HEK293 (cell line): ENCODE measurements around the gene CDIPT.

Experiments
- CTCF ChIA-PET: fragments of 350-600 bp; formaldehyde crosslinking; extraction: SDS; loops from one replicate; lab custom pipeline; 2021; ENCODE audit warnings: antibody characterized with exemption; lab: Yijun Ruan, JAX
- POLR2A ChIA-PET: fragments of 300-600 bp; formaldehyde crosslinking; extraction: SDS; loops from one replicate; lab custom pipeline; 2020; ENCODE audit warnings: antibody characterized with exemption, inconsistent platforms; lab: Yijun Ruan, JAX
- H3K27ac ChIP-seq: fragments of 200-500 bp; sonication (Bioruptor generic); 2 replicates; pipeline ENCODE4 v1.5.1; 2014; ENCODE audit warnings: low read depth, low read length, control low read depth, inconsistent platforms; ENCODE audit errors: extremely low read depth
- H3K36me3 ChIP-seq, 2 experiments: fragments of 200-500 bp in 1 of 2; sonication (Bioruptor generic) in 1 of 2; 1 replicate in 1 of 2; 2 replicates in 1 of 2; pipeline ENCODE4 v1.5.1; 2014 to 2017; ENCODE audit warnings: inconsistent platforms in 2 of 2, low read length in 2 of 2; ENCODE audit not compliant: control insufficient read depth in 2 of 2, insufficient read depth in 1 of 2
- H3K4me1 ChIP-seq: fragments of 200-500 bp; sonication (Bioruptor generic); 2 replicates; pipeline ENCODE4 v1.5.1; 2014; ENCODE audit warnings: mild to moderate bottlenecking, low read length, inconsistent platforms; ENCODE audit not compliant: control insufficient read depth, insufficient read depth
- H3K4me3 ChIP-seq: 2 replicates; pipeline ENCODE4 v1.5.1; 2011; ENCODE audit warnings: low read depth, mild to moderate bottlenecking, control low read depth, low read length, moderate library complexity
- H3K9me3 ChIP-seq: fragments of 200-500 bp; sonication (Bioruptor generic); 2 replicates; pipeline ENCODE4 v1.5.1; 2014; ENCODE audit warnings: low read depth, low read length, inconsistent platforms; ENCODE audit not compliant: control insufficient read depth, insufficient read depth
- KLF16 ChIP-seq: fragments of 450-650 bp; formaldehyde crosslinking; IDR thresholded peaks from 2 replicates; pipeline ENCODE4 v1.5.1; 2017; ENCODE audit warnings: missing biosample characterization, missing genetic modification characterization
- REST ChIP-seq: fragments of 450-650 bp; formaldehyde crosslinking; IDR thresholded peaks from 2 replicates; pipeline ENCODE4 v1.5.1; 2016; ENCODE audit warnings: missing biosample characterization, missing genetic modification characterization
- SCRT2 ChIP-seq: fragments of 450-650 bp; formaldehyde crosslinking; IDR thresholded peaks from 2 replicates; pipeline ENCODE4 v1.5.1; 2016; ENCODE audit warnings: missing biosample characterization, missing genetic modification characterization
- TCF7L2 ChIP-seq: IDR thresholded peaks from 2 replicates; pipeline ENCODE4 v1.6.1; 2011; ENCODE audit warnings: low read depth, mild to moderate bottlenecking, inconsistent platforms, low read length, moderate library complexity, borderline replicate concordance
- TRIM28 ChIP-seq: IDR thresholded peaks from 2 replicates; pipeline ENCODE4 v1.6.1; 2011; ENCODE audit warnings: low read length, control low read depth, borderline replicate concordance
- ZBTB48 ChIP-seq: fragments of 450-650 bp; formaldehyde crosslinking; IDR thresholded peaks from 2 replicates; pipeline ENCODE4 v1.5.1; 2016; ENCODE audit warnings: missing biosample characterization, missing genetic modification characterization
- ZBTB8A ChIP-seq: fragments of 450-650 bp; formaldehyde crosslinking; IDR thresholded peaks from 2 replicates; pipeline ENCODE4 v1.5.1; 2016; ENCODE audit warnings: missing biosample characterization, missing genetic modification characterization
- ZIC2 ChIP-seq: fragments of 450-650 bp; formaldehyde crosslinking; IDR thresholded peaks from 2 replicates; pipeline ENCODE4 v1.5.1; 2016; ENCODE audit warnings: missing biosample characterization, missing genetic modification characterization
- ZNF10 ChIP-seq: fragments of 450-650 bp; formaldehyde crosslinking; IDR thresholded peaks from 2 replicates; pipeline ENCODE4 v1.5.1; 2017; ENCODE audit warnings: missing biosample characterization, missing genetic modification characterization
- ZNF133 ChIP-seq: fragments of 450-650 bp; formaldehyde crosslinking; IDR thresholded peaks from 2 replicates; pipeline ENCODE4 v1.5.1; 2016; ENCODE audit warnings: missing biosample characterization, missing genetic modification characterization
- ZNF138 ChIP-seq: fragments of 450-650 bp; formaldehyde crosslinking; IDR thresholded peaks from 2 replicates; pipeline ENCODE4 v1.5.1; 2016; ENCODE audit warnings: missing biosample characterization, missing genetic modification characterization, borderline replicate concordance
- ZNF211 ChIP-seq: fragments of 450-650 bp; formaldehyde crosslinking; IDR thresholded peaks from 2 replicates; pipeline ENCODE4 v1.5.1; 2016; ENCODE audit warnings: low read depth, missing biosample characterization, missing genetic modification characterization
- ZNF221 ChIP-seq: fragments of 450-650 bp; formaldehyde crosslinking; IDR thresholded peaks from 2 replicates; pipeline ENCODE4 v1.5.1; 2017; ENCODE audit warnings: missing biosample characterization, missing genetic modification characterization, borderline replicate concordance
- ZNF223 ChIP-seq: fragments of 450-650 bp; formaldehyde crosslinking; IDR thresholded peaks from 2 replicates; pipeline ENCODE4 v1.5.1; 2016; ENCODE audit warnings: missing biosample characterization, missing genetic modification characterization
- ZNF24 ChIP-seq: fragments of 450-650 bp; formaldehyde crosslinking; IDR thresholded peaks from 2 replicates; pipeline ENCODE4 v1.5.1; 2016; ENCODE audit warnings: missing biosample characterization, missing genetic modification characterization
- ZNF280C ChIP-seq: fragments of 450-650 bp; formaldehyde crosslinking; IDR thresholded peaks from 2 replicates; pipeline ENCODE4 v1.5.1; 2016; ENCODE audit warnings: missing biosample characterization, missing genetic modification characterization
- ZNF596 ChIP-seq: fragments of 450-650 bp; IDR thresholded peaks from 2 replicates; pipeline ENCODE4 v1.5.0; 2018; ENCODE audit warnings: missing biosample characterization, mild to moderate bottlenecking, missing genetic modification characterization, moderate library complexity
- ZNF621 ChIP-seq: fragments of 450-650 bp; formaldehyde crosslinking; IDR thresholded peaks from 2 replicates; pipeline ENCODE4 v1.5.1; 2017; ENCODE audit warnings: missing biosample characterization, missing genetic modification characterization
- ZNF777 ChIP-seq: fragments of 450-650 bp; formaldehyde crosslinking; IDR thresholded peaks from 2 replicates; pipeline ENCODE4 v1.5.1; 2017; ENCODE audit warnings: missing biosample characterization, missing genetic modification characterization, borderline replicate concordance
- TF ChIP-seq, protein P1 (sequence below): fragments of 450-650 bp; formaldehyde crosslinking; IDR thresholded peaks from 2 replicates; pipeline ENCODE4 v1.5.1; 2017; ENCODE audit warnings: missing biosample characterization, missing genetic modification characterization

Gene CDIPT

DNA sequence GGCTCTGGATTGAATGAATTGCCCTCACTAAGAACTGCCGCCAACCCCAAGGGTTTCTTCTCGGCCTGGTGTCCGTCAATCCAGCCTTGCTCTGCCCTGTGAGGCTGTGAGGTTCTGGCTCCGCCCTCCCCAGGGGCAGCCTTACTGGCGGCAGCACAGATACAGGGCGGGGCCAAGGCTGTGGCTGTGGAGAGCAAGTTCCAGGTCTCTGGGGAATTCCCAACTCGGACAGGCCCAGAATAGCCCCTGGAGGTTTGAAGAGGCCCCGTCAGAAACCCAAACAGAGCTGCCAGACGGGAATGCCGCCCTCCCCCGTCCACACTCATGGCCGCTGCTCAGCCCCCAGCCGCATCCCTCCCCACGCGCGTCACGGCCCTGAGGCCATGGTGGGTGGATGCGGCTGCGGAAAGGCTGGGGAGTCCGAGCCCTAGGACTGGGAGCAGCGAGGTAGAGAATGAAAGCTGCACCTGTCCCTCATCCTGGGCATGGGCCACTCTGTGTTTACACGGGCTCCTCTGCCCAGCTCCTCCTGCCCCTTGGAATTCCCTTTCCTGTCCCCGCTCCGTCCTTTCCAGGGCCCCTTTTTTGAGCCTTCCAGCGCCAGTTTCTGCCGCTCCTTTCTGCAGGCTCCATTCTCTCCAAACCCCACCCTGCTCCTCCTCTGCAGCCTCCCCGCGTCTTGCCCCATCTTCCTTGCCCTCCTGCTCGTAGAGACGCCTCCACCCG, 51.7 kb downstream of the CDIPT start:
- TF ChIP-seq TRIM28 (peak; percentile 61; the same call in 1 of the 2 replicates), KLF16 (tag by site-specific recombination) (no peak)
- Histone ChIP-seq H3K4me3 (peak overlapping the region; percentile 53), H3K27ac (peak overlapping the region; percentile 100), H3K9me3 (no peaks in the 10 kb centered on the region), H3K4me1 (peaks cover 11% of the 10 kb centered on the region), H3K36me3 (peaks cover 0 to 36% of the 10 kb centered on the region in 2 experiments; a peak in 2 of 3 replicates)
- POLR2A ChIA-PET, result interaction anchor here (0.5 to 2.4 kb wide), 13 partner anchors 8 to 1235 kb away, joined by 3 to 10 read pairs (median 5); partner anchors contain the start of genes CDIPT, KIF22, MVP and TAOK2
- CTCF ChIA-PET, result interaction anchor here (0.6 to 1.6 kb wide), 5 partner anchors 15 to 1173 kb away, joined by 3 to 9 read pairs (median 4); no protein-coding TSS in a partner anchor

DNA sequence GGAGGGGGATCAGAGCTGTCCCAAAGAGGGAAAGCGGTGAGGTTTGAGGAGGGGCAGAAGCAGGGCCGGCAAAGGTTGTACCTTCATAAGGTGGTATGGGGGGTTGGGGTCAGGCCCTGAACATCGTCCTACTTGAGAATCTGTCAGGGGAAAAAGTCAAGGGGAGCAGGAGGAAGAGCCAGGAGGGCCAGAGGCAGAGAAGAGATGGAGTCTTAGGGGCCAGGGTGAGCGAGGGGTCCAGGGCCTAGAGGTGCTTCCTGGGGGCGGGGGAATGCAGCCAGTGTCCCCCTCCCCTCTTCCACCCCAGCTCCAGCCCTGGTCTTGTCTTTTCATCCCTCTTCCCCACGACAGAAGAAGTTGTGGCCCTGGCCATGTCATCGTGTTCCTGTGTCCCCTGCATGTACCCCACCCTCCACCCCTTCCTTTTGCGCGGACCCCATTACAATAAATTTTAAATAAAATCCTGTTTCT, 52.3 kb downstream of the CDIPT start:
- peak overlapping the region; percentile 100 for H3K27ac ChIP-seq

GRCh38 chr16:29809850-29810698, 53.0 kb downstream of the CDIPT start:
- TF ChIP-seq ZNF24 (tag by site-specific recombination) (no peak), ZNF138 (tag by site-specific recombination) (no peak), ZNF621 (tag by site-specific recombination) (no peak), ZNF596 (tag by site-specific recombination) (no peak), ZIC2 (tag by site-specific recombination) (no peak), TCF7L2 (no peak), ZNF777 (tag by site-specific recombination) (no peak), ZNF223 (tag by site-specific recombination) (no peak), ZNF133 (no peak), REST (tag by site-specific recombination) (no peak), ZBTB48 (tag by site-specific recombination) (no peak), ZBTB8A (no peak), ZNF221 (tag by site-specific recombination) (no peak), ZNF280C (tag by site-specific recombination) (no peak), ZNF211 (tag by site-specific recombination) (no peak), ZNF10 (tag by site-specific recombination) (no peak), SCRT2 (tag by site-specific recombination) (no peak)
- TF ChIP-seq, protein P1, sequence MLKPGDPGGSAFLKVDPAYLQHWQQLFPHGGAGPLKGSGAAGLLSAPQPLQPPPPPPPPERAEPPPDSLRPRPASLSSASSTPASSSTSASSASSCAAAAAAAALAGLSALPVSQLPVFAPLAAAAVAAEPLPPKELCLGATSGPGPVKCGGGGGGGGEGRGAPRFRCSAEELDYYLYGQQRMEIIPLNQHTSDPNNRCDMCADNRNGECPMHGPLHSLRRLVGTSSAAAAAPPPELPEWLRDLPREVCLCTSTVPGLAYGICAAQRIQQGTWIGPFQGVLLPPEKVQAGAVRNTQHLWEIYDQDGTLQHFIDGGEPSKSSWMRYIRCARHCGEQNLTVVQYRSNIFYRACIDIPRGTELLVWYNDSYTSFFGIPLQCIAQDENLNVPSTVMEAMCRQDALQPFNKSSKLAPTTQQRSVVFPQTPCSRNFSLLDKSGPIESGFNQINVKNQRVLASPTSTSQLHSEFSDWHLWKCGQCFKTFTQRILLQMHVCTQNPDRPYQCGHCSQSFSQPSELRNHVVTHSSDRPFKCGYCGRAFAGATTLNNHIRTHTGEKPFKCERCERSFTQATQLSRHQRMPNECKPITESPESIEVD (tag by site-specific recombination), result no peak
- POLR2A ChIA-PET, result interaction anchor here (0.8 to 2.4 kb wide), 7 partner anchors 10 to 1236 kb away, joined by 3 to 10 read pairs (median 4); partner anchors contain the start of genes CDIPT, KIF22, MVP and TAOK2
- H3K4me3 ChIP-seq, result no peak overlapping the region; the same call in 1 of the 2 replicates
- peaks cover 0 to 36% of the 10 kb centered on the region in 2 experiments; a peak in 2 of 3 replicates for H3K36me3 ChIP-seq
- H3K27ac ChIP-seq, result peak overlapping the region; percentile 100
- CTCF ChIA-PET, result interaction anchor here (0.6 to 2.9 kb wide), 4 partner anchors 9 to 1175 kb away, joined by 4 to 13 read pairs (median 8); partner anchors contain the start of gene MVP
- H3K4me1 ChIP-seq, result peaks cover 7% of the 10 kb centered on the region
- no peaks in the 10 kb centered on the region for H3K9me3 ChIP-seq

More for the DNA sequence above, 52.3 kb downstream of the CDIPT start:
- Histone ChIP-seq H3K9me3 (no peaks in the 10 kb centered on the region), H3K4me1 (peaks cover 11% of the 10 kb centered on the region), H3K36me3 (peaks cover 0 to 36% of the 10 kb centered on the region in 2 experiments; a peak in 2 of 3 replicates), H3K4me3 (no peak overlapping the region)
- ChIA-PET CTCF (interaction anchor here (0.6 to 1.6 kb wide), 3 partner anchors 38 to 1174 kb away, joined by 4 to 9 read pairs (median 6); no protein-coding TSS in a partner anchor), POLR2A (interaction anchor here (0.8 to 2.4 kb wide), 10 partner anchors 9 to 1235 kb away, joined by 3 to 10 read pairs (median 4); partner anchors contain the start of genes CDIPT, KIF22, MVP and TAOK2)
- TF ChIP-seq ZIC2 (tag by site-specific recombination), result no peak
